Activated CD8-positive, alpha-beta T cell treated with anti-CD3 and anti-CD28 coated beads for 36 hours (primary cell): ENCODE results near the gene CCDC73. TPM values are rescaled to one million over a fixed set of nuclear protein-coding genes. Genes with fewer than 3 reads are reported as not detected.
A peak's percentile ranks its signal among the peaks of the same experiment; 100 is the strongest.

ENCODE experiments used
- ATAC-seq: fragments of 200-7000 bp; cut with Tn5 transposase; one replicate; pipeline ENCODE4 v1.10.0; 2021; ENCODE audit warnings: mild to moderate bottlenecking, moderate library complexity
- CTCF ChIA-PET: fragments of 350-600 bp; sonication (Branson Sonifier 250); formaldehyde crosslinking; loops from one replicate; lab custom pipeline; 2021; ENCODE audit warnings: antibody characterized with exemption; lab: Charles Lee
- POLR2A ChIA-PET: fragments of 350-600 bp; sonication (Branson Sonifier 250); formaldehyde crosslinking; loops from one replicate; lab custom pipeline; 2021; ENCODE audit warnings: antibody characterized with exemption; lab: Charles Lee
- DNase-seq: peaks from one replicate; pipeline ENCODE4 v3.0.0-alpha.2; 2020
- H3K27ac Mint-ChIP-seq: one replicate; pipeline ENCODE4 v1.8.0; 2021; ENCODE audit warnings: mild to moderate bottlenecking, mixed read lengths
- H3K27me3 Mint-ChIP-seq: one replicate; pipeline ENCODE4 v1.8.0; 2021; ENCODE audit warnings: mixed read lengths
- H3K36me3 Mint-ChIP-seq: one replicate; pipeline ENCODE4 v1.8.0; 2021; ENCODE audit warnings: low read depth, mixed read lengths
- H3K4me1 Mint-ChIP-seq: one replicate; pipeline ENCODE4 v1.8.0; 2021; ENCODE audit warnings: low read depth, mixed read lengths
- H3K4me3 Mint-ChIP-seq: one replicate; pipeline ENCODE4 v1.8.0; 2021; ENCODE audit warnings: mild to moderate bottlenecking, moderate library complexity, mixed read lengths
- H3K9me3 Mint-ChIP-seq: one replicate; pipeline ENCODE4 v1.8.0; 2021; ENCODE audit warnings: mixed read lengths
- CTCF ChIP-seq: fragments of 200-600 bp; IDR thresholded peaks from one replicate; pipeline ENCODE4 v1.8.0; 2022; ENCODE audit warnings: antibody characterized with exemption, mild to moderate bottlenecking
- intact Hi-C: fragments of 100-400 bp; cut with micrococcal nuclease; formaldehyde crosslinking; loops from one replicate; pipeline ENCODE4 v1.10.0; 2022
- total RNA-seq, 2 experiments: library from RNA; stranded (reverse); gene quantifications; one replicate each; pipeline ENCODE4 v1.2.3, GENCODE V29; 2021

CCDC73 gene
- total RNA-seq, 2 experiments from 2014 or later = not detected

GRCh38 chr11:32586576-32587190, 207.8 kb downstream of the CCDC73 start:
- intact Hi-C loops = no loop called here
- ChIA-PET CTCF (interaction anchor here (0.6 to 0.7 kb wide), 2 partner anchors 9 to 263 kb away, joined by 3 read pairs; no protein-coding TSS in a partner anchor), POLR2A (interaction anchor here (1.1 to 2.1 kb wide), 2 partner anchors 9 to 259 kb away, joined by 4 to 10 read pairs; no protein-coding TSS in a partner anchor)
- DNase-seq = peak; percentile 21
- no peaks in the 10 kb centered on the region for H3K27me3 Mint-ChIP-seq
- peaks cover 41% of the 10 kb centered on the region for H3K4me1 Mint-ChIP-seq
- peak overlapping the region; percentile 58 for H3K27ac Mint-ChIP-seq
- H3K36me3 Mint-ChIP-seq = peaks cover 50% of the 10 kb centered on the region
- H3K9me3 Mint-ChIP-seq = no peaks in the 10 kb centered on the region
- ATAC-seq = no peak
- peak overlapping the region; percentile 90 for H3K4me3 Mint-ChIP-seq
- TF ChIP-seq CTCF = peak; percentile 45

DNA sequence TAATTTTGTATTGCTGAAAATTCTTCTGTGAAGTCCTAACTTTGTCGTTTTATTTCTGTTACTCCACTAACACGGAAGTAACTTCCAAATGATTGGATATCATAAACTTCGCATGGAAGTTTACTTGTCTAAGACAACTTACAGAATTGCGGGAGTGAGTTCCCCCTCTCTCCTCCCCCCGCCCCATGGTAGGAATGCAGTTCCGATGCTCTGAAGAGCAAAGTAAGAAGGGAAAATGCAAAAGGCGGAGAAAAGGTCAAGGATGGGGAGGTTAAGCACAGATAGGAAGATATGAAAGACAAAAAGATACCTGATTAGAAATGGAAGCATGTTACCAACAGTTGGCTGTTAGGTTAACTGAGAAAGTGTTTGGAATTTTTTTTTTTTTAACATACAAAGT, 209.5 kb downstream of the CCDC73 start:
- ChIA-PET POLR2A (interaction anchor here (2.4 to 3.2 kb wide), 2 partner anchors 10 to 13 kb away, joined by 12 to 15 read pairs; no protein-coding TSS in a partner anchor), CTCF (no interaction called here)
- Mint-ChIP-seq H3K27ac (peak overlapping the region; percentile 97), H3K4me3 (peak overlapping the region; percentile 90), H3K4me1 (peaks cover 39% of the 10 kb centered on the region), H3K36me3 (peaks cover 41% of the 10 kb centered on the region), H3K27me3 (no peaks in the 10 kb centered on the region), H3K9me3 (no peaks in the 10 kb centered on the region)
- ATAC-seq (no peak), DNase-seq (no peak)
- TF ChIP-seq CTCF = no peak
- intact Hi-C loops = no loop called here

DNA sequence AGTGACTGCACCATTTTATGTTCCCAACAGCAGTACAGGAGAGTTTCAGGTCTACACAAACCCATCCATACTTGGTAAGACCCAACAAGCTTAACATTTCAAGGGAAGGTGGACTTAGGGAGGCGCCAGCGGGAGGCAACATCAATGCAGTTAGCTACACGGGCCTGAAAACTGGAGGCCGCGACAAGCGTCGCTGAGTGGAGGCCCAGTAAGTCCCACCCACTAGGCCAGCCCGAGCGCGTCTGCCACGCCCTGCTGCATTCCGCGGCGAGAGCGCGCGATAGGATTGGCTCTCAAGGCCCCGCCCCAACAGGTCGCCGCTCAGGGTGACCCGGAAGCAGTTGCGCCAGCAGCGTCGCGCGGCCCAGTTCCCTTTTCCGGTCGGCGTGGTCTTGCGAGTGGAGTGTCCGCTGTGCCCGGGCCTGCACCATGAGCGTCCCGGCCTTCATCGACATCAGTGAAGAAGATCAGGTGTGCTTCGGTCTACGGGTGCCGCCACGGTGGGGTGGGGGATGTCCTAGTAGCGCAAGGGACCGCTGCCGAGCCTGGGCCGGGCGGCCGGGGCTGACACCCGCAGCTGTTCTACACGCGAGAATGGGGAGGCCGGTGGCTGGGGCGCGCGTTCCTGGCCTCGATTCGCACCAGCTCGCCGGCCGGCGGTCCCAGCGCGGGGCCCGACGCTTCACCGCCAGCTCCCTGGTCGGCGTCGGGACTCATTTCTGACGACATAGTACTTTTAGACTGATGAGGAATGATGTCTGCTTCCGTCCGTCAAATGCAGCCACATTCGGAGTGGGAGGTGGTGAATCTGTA, 210.8 kb downstream of the CCDC73 start, which contains the start of gene EIF3M:
TSS of gene EIF3M (plus strand) at position 373 of the 813 bp plus-strand sequence. CDS start at position 430, 57 bp downstream.
- H3K9me3 Mint-ChIP-seq = no peaks in the 10 kb centered on the region
- H3K4me1 Mint-ChIP-seq = peaks cover 35% of the 10 kb centered on the region
- H3K27ac Mint-ChIP-seq = peak within 1 kb of the TSS; percentile 97
- no peaks in the 10 kb centered on the region for H3K27me3 Mint-ChIP-seq
- TF ChIP-seq CTCF = no peak
- CTCF ChIA-PET = interaction anchor here (1.5 kb wide), 1 partner anchor 19 kb away, joined by 3 read pairs; no protein-coding TSS in a partner anchor
- peaks cover 33% of the 10 kb centered on the region for H3K36me3 Mint-ChIP-seq
- POLR2A ChIA-PET = interaction anchor here (0.6 to 3.2 kb wide), 6 partner anchors 11 to 198 kb away, joined by 3 to 15 read pairs (median 5); no protein-coding TSS in a partner anchor
- peak; percentile 97 for DNase-seq
- peak within 1 kb of the TSS; percentile 90 for H3K4me3 Mint-ChIP-seq
- intact Hi-C loops = no loop called here
- ATAC-seq = peak; percentile 100

DNA sequence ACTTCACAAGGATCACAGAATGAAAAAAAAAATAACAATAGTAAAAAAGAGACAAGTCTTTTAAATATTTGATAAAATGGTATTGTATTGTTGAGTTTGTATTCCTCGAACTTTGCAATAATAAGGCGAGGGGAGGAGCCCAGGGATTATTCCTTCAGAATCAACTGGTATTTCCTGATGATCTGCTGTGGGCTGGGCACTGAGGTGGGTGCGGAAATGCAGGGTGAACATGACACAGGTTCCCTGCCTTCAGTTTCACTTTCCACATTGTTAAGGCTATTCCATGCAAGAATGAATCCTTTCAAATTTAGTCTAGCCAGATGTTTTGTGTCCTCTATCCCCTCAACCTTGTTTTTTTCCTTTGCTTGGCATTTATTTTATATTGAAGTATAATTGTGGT, 212.9 kb downstream of the CCDC73 start:
- ChIA-PET CTCF (interaction anchor here (1.0 kb wide), 1 partner anchor 26 kb away, joined by 3 read pairs; no protein-coding TSS in a partner anchor), POLR2A (no interaction called here)
- Mint-ChIP-seq H3K4me1 (peaks cover 22% of the 10 kb centered on the region), H3K36me3 (peaks cover 23% of the 10 kb centered on the region), H3K4me3 (no peak overlapping the region), H3K27me3 (no peaks in the 10 kb centered on the region), H3K9me3 (no peaks in the 10 kb centered on the region), H3K27ac (no peak overlapping the region)
- DNase-seq = no peak
- intact Hi-C loops = no loop called here
- ATAC-seq = no peak
- no peak for TF ChIP-seq CTCF
